ENCODE results near the gene ARID1B.

The ARID1B gene

DNA sequence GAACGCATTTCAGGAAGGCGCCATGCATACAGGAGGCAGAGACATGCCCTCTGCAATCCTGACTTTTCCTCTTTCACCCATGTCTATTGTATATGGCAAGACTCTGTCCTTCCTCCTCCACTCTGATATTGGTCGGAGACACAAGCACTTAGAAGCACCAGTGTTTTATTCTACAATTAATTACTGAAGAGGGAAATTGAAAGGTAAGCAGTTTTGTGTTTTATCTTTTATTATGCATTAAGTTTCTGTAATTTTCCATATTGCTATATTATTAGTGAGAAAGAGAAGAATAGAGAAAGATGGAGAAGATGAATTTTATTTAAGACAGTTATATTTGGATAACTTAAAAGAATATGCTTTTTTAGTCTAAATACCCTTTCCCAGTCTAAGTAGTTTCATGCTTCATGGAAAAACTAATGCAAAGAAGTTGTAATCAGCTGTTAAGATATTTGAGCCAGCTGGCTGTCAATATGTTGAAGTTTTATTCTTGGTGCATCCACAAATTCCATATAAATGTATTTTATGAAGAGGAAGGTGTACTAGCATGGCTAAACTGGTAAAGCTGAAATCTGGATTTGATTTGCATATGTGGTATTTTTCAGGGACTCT, 13.6 kb downstream of the ARID1B start:
- DNase-seq (ENCODE audit: low read depth, low spot score): no peak

DNA sequence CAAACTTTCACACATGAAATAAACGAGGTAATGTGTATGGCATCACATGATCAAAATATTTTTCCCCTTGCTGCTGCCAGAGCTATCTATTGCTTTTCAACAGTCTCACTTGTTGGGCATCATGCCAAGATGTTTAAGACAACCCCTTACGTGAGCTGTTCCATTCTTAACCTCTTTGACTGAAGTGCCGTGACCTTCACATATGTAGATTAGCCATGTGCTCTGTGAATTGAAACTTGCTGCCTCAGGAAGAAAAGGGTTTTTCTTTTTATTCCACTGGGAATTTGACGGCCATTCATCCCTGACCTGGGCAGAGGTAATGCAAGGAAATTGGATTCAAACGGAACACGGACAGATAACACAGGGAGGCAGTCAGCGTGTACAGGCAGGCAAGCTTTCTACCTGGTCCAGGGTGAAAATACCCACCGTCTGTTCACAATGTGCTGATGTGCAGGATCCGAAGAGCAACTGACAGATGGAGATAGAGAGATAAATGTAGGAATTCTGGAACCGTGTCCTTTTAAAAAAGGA, 14.2 kb downstream of the ARID1B start:
- peak; percentile 53 for DNase-seq (ENCODE audit: low read depth, low spot score)

DNA sequence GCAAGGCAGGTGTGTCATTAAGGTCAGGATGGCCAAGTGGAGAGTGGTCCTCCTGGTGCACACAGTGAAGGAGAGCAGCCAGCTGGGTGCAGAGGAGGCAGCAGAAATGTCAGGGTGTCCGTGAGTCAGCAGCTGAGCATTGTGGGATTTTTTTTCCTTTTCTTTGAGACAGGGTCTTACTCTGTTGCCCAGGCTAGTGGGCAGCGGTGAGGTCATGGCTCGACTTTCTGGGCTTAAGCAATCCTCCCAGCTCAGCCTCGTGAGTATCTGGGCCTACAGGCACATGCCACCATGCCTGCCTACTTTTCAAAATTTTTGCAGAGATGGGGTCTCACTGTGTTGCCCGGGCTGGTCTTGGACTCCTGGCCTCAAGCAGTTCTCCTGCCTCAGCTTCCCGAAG, 16.0 kb downstream of the ARID1B start:
- DNase-seq (ENCODE audit: low read depth, low spot score): no peak

DNA sequence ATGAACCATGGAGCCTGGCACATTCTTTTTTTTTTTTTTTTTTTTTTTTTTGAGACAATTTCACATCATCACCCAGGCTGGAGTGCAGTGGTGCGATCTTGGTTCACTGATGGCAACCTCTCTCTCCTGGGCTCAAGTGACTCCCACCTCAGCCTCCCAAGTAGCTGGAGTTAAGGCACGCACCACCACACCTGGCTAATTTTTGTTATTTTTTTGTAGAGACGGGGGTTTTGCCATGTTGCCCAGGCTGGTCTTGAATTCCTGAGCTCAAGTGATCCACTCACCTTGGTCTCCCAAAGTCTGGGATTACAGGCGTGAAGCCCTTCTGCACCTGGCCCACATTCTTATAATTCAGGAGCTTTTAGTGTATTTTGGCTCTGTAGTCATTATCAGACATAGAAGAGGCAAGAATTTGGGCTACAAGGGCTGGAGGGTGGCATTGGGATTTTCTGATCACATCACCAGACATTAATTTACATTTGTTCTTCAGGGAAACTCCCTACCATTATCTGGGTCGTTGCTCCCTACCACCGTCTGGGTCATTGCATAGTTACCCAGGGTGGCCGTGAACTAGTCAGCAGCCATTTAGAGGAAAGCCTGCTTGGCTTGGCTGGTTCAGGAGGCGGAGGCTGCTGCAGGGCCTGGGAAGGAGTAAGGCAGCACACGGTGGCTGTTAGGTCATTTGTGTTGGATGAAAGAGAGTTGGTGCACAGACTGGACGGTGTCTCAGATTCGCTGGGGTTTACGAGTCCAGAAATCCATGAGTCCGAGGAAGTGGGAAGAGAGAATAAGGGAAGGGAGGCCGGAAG, 17.6 kb downstream of the ARID1B start:
- DNase-seq (ENCODE audit: low read depth, low spot score): no peak

DNA sequence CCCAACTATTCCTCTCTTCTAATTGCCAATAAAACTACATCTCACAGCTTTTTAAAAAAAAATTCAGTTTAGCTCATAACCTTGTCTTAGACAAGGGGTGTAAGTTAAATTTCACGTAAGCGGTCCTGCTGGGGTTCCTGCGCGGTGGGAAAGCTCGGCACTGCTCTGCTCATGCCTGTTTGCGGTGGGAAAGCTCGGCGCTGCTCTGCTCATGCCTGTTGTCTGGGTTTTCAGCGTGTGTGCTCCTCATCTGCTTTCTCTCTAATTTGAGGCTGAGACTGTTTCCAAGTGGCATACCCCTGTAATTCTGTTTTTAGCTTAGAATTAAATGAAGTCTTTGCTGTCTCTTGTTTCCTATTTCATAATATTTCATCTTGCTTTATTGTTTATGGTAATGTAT, 18.6 kb downstream of the ARID1B start:
- DNase-seq (ENCODE audit: low read depth, low spot score): no peak

DNA sequence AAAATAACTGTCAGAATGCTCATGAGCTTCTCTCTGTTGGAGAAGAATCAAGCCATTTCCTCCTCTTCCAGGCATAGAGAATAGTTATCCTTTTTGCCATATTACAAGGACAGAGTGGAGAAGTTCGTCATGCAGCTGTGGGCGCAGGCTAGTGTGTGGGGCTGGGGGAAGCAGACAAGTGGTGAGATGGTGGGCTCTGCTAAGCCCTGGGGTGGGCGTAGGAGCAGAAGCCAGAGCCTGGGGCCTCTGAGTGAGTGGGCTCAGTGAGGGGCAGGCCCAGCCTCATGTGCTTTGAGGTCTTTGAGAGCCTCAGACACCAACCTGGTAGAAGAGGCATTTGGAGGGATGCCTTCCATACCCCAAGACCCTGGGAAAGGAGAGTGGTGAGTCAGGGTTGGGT, 19.4 kb downstream of the ARID1B start:
- no peak for DNase-seq (ENCODE audit: low read depth, low spot score)

DNA sequence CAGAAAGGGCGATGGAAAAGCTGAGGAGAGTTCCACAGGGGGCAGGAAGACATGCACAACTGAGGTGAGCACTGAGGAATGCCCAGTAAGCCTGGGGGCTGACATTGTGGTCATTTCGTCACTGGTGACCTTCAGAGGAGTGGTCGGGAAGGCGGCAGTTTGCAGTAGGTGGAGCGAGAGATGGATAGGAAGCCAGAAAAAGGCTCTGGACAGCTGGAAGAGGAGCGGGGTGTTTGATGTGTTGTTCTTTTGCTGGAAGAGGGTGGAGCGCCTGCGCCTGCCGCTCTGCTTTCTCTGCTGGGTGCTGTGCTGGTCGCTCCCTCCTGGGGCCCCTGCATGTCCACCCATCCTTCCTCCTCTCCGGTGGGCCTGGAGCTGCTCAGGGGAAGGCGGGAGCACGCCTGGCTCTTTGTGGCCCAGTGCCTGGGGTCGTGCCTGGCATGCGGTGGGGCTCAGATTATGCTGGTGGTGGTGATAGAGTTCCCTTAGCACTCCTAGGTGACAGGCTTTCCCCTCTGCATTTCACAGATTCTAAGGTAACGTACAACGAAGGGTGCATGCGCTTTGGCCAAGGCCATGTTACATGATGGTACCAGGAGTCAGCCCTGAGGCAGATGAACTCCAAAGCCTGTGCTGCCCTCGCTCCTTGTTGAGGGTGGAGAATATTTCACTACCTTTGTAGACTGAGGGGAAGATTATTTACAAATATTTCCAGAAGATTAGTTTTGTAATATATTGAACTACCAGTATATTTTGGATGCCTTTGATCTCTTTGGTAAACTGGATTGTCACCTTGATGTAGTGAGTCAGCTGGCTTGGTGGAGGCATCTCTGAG, 20.9 kb downstream of the ARID1B start:
- no peak for DNase-seq (ENCODE audit: low read depth, low spot score)

DNA sequence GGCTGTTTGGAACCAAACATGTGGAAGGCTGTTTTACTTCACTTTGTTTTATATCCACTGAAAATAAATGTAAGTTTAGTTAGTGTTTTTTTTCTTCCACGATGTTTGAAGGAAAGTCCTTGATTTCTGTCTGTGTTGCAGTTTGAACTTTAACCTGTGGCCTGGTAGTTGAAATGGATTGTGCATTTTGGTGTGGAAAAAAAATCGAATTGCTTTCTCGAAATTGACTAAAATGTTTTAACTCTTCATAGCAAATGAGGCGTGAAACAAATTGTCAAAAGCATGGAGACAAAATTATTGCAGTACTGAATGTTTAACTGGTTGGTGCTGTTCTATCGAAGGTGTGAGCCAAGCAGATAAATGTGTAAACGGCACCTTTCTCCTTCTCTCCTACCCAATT, 24.5 kb downstream of the ARID1B start:
- DNase-seq (ENCODE audit: low read depth, low spot score): no peak

DNA sequence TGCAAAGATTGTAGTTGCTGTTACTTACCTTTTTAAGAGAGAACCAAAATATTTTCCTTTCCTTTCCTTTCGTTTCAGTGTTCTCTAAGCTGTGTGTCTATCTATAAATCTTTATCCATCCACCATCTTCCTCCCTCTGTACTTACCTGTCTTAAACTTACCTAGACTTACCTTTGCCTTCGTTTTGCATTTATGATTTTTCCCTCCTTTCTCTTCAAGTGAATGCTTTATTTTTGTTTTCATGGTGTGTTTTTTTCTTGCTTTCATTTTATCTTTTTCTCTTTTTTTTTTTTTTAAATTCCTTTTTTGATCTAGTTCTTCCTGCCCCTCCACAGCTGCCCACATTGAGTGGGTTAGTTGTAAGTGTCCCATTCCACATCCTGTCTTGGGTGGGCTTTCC, 26.2 kb downstream of the ARID1B start:
- DNase-seq (ENCODE audit: low read depth, low spot score): no peak

DNA sequence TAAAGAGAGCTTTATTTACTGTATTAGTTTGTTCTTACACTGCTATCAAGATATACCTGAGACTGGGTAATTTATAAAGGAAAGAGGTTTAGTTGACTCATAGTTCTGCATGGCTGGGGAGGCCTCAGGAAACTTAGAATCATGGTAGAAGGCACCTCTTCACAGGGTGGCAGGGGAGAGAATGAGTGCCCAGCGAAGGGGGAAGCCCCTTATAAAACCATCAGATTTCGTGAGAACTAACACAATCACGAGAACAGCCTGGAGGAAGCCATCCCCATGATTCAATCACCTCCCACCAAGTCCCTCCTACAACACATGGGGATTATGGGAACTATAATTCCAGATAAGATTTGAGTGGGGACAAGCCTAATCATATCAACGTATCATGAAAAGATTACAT, 27.2 kb downstream of the ARID1B start:
- no peak for DNase-seq (ENCODE audit: low read depth, low spot score)

DNA sequence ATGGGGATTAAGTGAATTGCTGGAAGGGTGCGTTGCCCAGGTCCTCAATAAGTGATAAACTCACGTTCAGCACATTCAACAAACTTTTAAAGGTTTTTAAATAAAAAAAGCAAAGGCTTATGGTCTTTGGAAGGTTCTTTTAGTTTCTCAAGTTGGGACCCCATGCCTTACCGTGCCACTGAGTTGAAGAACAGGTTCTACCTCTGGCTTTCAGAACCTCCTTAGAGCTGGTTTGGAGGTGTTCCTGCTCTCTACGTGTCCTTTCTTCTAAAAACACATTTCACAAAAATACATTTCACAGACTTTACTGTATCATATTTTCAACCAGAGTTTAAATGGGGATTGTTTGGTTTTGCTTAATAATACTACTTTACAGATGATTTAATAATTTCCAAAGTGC, 29.0 kb downstream of the ARID1B start:
- DNase-seq (ENCODE audit: low read depth, low spot score): no peak

DNA sequence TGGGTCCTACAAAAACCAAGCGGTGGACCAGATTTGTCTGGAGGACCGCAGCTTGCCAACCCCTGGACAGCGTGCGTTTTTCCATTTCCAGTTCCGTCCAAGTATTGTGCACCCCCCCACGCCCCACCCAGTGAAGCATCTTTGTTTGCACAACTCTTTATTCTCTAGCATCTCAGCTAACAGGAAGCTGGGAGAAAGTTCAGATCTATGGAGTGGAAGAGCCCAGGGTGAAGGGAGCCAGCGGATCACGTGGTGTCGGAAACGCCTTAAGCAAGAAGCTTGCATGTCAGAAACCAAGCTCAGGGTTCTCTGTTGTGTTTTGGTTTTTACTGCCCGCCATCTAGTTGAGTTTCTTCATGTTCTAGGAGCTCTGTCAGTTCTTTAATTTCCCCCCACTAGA, 29.9 kb downstream of the ARID1B start:
- DNase-seq (ENCODE audit: low read depth, low spot score): no peak

DNA sequence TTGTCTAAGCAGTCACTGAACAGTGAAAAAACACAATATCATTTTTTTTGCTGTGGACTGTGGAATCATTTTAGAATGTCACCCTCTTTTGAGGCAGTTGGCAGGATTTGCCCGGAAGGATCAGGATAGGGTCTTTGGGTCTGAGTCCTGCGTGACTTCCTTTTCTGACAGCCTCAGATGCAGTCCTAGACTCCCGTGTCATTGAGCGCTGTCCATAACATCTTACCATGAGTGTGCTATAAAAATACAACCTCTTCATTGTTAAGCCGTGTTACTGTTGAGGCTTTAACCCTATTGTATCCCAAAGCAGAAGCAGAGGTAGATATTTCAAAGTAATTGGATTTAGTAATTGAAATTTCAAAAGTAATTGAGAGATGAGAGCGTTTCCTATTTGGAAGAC, 30.6 kb downstream of the ARID1B start:
- DNase-seq (ENCODE audit: low read depth, low spot score): no peak

DNA sequence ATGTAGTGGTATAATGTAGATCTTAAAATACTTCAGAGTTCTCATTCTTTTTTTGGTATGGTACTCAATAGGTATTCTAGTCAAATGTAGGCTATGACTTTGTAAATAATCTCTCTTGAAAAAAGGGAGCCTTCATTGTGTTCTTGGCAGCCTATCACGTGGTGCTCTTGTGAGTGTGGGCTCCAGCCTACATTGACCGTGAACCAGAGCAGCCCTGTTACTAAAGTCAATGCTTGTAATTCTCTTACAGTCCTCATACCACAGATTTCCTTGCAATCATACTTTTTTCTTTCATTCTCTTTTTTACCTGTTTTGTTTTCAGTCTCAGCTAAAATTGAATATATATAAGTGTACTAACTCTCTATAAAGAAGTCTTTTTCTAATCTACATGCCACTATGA, 31.1 kb downstream of the ARID1B start:
- peak; percentile 36 for DNase-seq (ENCODE audit: low read depth, low spot score)

DNA sequence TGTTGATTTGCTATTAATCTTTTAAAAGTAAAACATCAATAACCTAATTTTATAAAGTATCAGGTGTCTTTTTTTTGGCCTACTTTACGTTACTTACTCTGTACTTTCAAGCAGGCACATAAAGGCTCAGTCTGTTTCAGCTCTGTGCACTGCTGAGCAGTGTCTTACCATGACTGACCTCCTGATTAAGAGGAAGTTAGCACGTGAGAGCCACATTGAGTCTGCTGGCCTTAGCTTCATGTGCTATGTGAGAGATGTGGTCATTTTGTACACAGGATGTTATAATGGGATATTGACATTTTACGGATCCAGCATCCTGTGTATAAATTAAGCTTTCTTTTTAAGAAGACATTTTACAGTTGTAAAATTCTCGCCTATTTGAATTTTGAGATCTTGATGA, 31.9 kb downstream of the ARID1B start:
- DNase-seq (ENCODE audit: low read depth, low spot score): no peak

DNA sequence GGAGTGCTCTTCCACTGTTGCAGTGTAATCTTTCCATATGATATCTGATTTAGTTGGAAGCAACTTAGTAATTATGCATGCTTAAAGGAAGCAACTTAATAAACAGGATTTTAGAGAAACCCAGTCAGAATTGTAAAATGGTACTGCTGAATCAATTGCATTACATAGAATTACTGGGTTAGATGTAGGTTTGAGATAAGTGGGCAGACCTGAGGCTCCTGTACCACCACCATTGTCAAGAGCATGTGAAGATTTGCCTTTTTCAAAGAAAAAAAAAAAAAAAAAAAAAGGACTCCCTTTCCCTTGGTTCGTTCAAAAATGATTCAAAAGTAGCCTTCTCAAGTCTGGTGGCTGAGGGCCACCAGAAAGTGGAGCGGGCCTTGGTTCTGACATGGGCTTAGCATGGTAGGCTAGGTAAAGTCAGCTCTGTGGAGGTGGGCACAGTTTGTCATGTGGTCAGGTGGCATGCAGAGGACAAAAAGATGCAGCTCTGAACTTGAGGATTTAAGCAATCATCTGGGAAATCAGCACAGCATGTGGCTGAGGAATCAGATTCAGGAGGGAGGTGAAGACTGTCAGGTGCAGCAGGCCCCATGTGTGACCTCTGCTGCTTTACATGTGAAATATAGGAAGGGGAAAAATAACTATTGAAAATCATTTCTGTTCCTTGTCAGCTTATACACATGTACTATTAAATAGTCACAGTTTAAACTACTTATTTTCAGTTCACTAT, 32.4 kb downstream of the ARID1B start:
- DNase-seq (ENCODE audit: low read depth, low spot score): no peak

DNA sequence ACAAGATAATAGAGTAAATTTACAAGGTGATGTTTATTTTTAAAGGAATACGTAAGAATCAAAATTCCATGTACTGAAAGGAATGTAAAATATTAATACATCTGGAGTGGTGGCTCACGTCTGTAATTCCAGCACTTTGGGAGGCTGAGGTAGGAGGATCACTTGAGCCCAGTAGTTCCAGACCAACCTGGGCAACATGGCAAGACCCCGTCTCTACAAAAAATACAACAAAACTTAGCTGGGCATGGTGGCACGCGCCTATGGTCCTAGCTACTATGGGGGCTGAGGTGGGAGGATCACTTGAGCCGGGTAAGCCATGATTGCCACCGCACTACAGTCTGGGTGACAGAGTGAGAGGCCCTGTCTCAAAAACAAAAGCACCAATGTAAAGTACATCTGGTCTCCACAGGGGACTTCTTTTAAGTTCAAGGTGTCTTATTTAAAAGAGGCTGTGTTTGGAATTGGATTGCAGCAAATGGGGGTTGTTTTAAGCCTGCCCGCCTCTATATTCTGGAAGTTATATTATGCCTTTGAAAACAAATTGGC, 36.9 kb downstream of the ARID1B start:
- no peak for DNase-seq (ENCODE audit: low read depth, low spot score)

DNA sequence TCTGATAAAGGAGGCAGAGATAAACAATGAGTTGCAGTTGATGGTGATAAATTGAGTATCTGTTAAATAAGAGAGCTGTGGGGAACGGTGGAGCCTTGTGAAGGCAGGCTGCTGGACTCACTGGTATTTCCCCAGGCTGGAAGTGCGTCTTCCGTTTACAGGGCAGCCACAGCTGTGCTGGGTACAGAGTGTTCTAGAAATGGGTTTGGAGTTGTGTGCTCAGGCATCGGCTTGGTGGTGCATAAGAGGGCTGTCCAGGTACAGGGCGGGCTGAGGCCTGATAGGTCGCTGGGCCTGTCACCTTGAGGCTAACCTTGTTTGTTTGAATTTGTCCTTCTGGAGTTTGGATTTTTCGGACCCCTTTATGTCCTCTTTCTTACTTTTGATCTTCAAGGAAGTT, 39.3 kb downstream of the ARID1B start:
- no peak for DNase-seq (ENCODE audit: low read depth, low spot score)

DNA sequence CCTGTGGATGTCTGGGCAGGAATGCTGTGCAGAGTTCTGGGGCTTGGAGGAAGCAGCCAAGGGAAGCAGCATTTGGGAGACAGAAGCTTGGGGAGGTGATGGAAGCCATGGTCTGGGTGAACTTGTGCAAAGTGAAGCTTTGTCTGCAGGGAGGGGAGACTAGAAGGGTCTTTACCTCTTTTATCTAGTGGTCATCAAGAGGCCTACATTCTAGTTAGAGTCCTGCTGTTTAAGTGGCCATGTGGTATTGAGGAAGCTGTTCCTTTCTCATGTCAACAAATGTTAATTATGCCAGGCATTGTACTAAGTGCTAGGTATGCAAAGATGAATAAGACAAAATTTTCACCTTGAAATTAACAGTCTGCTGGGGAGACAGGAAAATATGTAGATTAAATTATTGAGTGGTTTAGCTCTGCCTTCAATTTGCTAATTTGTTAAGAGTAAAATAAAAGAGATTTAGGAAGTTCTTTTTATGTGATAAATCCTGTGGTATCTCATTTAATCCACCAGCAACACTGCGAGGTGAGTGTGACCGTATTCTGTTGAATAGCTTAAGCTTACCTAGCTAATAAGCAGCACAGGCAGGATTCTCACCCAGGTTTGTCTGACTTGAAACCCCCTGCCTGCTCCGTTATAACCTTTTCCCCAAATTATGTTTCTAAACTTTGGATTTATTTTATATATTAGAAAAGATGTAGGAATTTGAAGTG, 43.1 kb downstream of the ARID1B start:
- no peak for DNase-seq (ENCODE audit: low read depth, low spot score)

DNA sequence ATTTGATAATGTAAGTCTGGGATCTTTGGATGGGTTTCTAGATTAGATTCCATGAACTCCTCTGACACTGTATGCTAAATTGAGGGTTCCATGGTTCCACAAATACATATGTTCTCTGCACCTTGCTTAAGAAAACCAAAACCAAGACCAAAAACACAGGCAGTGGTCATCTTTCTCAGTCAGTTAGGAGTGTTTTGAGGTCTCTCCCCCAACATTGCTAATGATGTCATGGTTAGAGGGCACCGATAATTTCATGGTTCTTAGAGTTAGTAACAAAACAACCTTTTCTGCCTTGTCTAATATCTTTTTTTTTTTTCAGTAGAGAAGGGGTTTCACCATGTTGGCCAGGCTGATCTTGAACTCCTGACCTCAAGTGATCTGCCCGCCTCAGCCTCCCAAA, 44.5 kb downstream of the ARID1B start:
- no peak for DNase-seq (ENCODE audit: low read depth, low spot score)

DNA sequence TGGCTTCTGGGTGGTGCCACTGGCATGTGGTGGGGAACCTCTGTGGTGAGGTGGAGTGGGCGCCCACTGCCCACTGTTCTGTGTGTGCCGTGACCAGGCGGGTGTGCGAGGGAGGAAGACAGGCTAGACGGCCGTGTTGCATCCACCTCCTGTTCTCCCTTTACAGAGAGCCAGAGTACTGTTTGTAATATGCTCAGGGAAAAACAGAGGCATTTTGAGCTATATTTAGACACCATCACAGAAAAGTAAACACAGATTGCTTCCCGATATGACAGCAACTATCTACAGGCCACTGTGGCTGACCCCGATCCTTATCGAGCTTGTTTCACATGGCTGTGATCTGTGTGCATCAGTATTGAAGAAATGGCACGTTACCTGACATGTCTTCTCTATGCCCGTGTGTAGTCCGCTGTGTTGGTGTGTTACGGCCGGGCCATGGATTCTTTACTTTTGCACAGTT, 45.6 kb downstream of the ARID1B start:
- DNase-seq (ENCODE audit: low read depth, low spot score): no peak

Measured in astrocyte of the hippocampus (primary cell).